Body of pancreas (tissue), 4 donors: ENCODE results near the gene SLC7A7.

Experiments used
- CTCF ChIP-seq, 7 experiments: fragments of 450-650 bp in 4 of 7; fragments of 200-600 bp in 3 of 7; sonication (generic) in 3 of 7; IDR thresholded peaks; one replicate each; pipeline ENCODE4 v1.5.1; 2016 to 2019; ENCODE audit warnings: antibody characterized with exemption in 7 of 7
- POLR2A ChIP-seq, 3 donors: fragments of 450-650 bp; IDR thresholded peaks; one replicate each; pipeline ENCODE4 v1.6.1; 2016; ENCODE audit warnings: antibody characterized with exemption in 3 of 3, mild to moderate bottlenecking in 2 of 3

- TF ChIP-seq CTCF (IDR thresholded peaks at IDR 0.05) (no peak), POLR2A (IDR thresholded peaks at IDR 0.05) (peak in 2 of 3 donors; percentile 19 to 25)
These were observed 35.9 kb upstream of the SLC7A7 start for GRCh38 chr14:22850944-22851764.
